RWPE1 (cell line): ENCODE data around the gene MRAS.
A peak's percentile ranks its signal among the peaks of the same experiment; 100 is the strongest.

ENCODE experiments used
- CTCF ChIA-PET: fragments of 350-600 bp; sonication (Branson Sonifier 250); formaldehyde crosslinking; extraction: SDS; loops from one replicate; lab custom pipeline; 2021; lab: Yijun Ruan, JAX
- POLR2A ChIA-PET: fragments of 400-600 bp; formaldehyde crosslinking; extraction: SDS; loops from one replicate; lab custom pipeline; 2020; ENCODE audit warnings: antibody characterized with exemption; ENCODE audit not compliant: low non-redundant PET; lab: Yijun Ruan, JAX
- DNase-seq: peaks from one replicate; pipeline ENCODE4 v3.0.0; 2012; ENCODE audit warnings: low spot score
- H3K27ac ChIP-seq: fragments of 450-650 bp; 2 replicates; pipeline ENCODE4 v1.5.1; 2017
- CTCF ChIP-seq: fragments of 450-650 bp; conservative IDR thresholded peaks from 2 replicates; pipeline ENCODE4 v1.5.1; 2017; ENCODE audit warnings: low read depth, mild to moderate bottlenecking

The MRAS gene

GRCh38 chr3:138328341-138328740 lies 20.0 kb upstream of the MRAS start:
- CTCF ChIA-PET: interaction anchor here (0.6 to 0.8 kb wide), 3 partner anchors 14 to 62 kb away, joined by 3 read pairs; no protein-coding TSS in a partner anchor
- DNase-seq: no peak

DNA sequence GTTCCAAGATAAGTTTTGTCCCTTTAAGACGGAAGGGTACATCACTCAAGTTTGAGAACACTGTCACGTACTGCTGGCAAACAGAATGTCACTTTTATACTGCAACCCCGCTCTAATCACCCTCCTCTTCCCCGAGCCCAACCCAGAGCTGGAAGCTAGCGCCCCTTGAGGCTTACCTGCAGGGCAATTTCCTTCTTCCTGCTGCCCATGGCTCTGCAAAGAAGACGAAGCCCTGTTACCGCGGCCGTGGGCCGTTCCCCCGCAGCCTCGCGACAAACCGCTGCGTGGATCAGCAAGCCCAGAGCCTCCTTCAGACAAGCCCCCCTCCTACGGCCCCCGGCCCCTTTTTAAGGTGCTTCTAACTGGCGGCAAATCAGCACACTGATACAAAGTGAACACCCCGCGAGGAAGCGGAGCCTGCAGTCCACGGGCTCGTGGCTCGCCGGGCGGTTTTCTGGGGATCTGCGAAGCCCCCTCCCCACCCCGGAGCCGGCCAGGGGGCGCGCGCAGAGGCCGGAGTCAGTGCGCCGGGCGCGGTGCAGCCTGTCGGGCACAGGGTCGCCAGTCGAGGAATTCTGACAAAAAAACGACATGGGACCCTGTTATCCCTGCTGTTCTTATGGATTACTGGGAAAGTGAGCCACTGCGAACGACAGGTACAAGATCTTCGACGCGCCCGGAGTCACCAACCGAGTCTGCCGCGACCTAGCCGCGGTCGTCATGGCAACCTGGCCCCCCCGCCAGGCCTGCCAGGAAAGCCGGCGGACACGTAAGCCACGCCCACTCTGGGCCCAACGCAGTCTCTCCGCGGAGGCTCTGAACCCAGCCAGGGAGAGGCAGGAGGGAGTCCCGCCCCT lies 19.0 kb upstream of the MRAS start, which contains the start of gene NME9:
Gene NME9, minus strand, starts transcription at position 725 of the 857 bp plus-strand sequence. Its CDS starts 516 bp downstream, at position 209.
- ChIA-PET POLR2A (no interaction called here), CTCF (interaction anchor here (0.5 to 0.9 kb wide), 7 partner anchors 45 to 1015 kb away, joined by 3 to 8 read pairs (median 3); partner anchors contain the start of gene MRPS22)
- H3K27ac ChIP-seq: no peak within 1 kb of the TSS
- TF ChIP-seq CTCF: peak; percentile 85
- peak; percentile 80 for DNase-seq

More at GRCh38 chr3:138328341-138328740, 20.0 kb upstream of the MRAS start:
- no peak for TF ChIP-seq CTCF
- H3K27ac ChIP-seq: no peak overlapping the region
- POLR2A ChIA-PET: no interaction called here

GRCh38 chr3:138329984-138330293 lies 18.4 kb upstream of the MRAS start:
- ChIA-PET POLR2A (no interaction called here), CTCF (interaction anchor here (0.9 kb wide), 1 partner anchor 21 kb away, joined by 4 read pairs; no protein-coding TSS in a partner anchor)
- no peak for TF ChIP-seq CTCF
- no peak overlapping the region for H3K27ac ChIP-seq
- no peak for DNase-seq

- CTCF ChIA-PET: interaction anchor here (0.5 to 1.9 kb wide), 10 partner anchors 12 to 1055 kb away, joined by 3 to 6 read pairs (median 4); partner anchors contain the start of gene ESYT3
- DNase-seq: no peak
- POLR2A ChIA-PET: no interaction called here
- TF ChIP-seq CTCF: no peak
- H3K27ac ChIP-seq: no peak overlapping the region
Measured at GRCh38 chr3:138331143-138331894, 17.1 kb upstream of the MRAS start.

- TF ChIP-seq CTCF: peak; percentile 67
- CTCF ChIA-PET: interaction anchor here (0.6 to 1.9 kb wide), 4 partner anchors 15 to 591 kb away, joined by 3 to 8 read pairs (median 4); no protein-coding TSS in a partner anchor
- POLR2A ChIA-PET: no interaction called here
- peak; percentile 49 for DNase-seq
- no peak overlapping the region for H3K27ac ChIP-seq
Measured at GRCh38 chr3:138332472-138333073, 15.8 kb upstream of the MRAS start.

DNA sequence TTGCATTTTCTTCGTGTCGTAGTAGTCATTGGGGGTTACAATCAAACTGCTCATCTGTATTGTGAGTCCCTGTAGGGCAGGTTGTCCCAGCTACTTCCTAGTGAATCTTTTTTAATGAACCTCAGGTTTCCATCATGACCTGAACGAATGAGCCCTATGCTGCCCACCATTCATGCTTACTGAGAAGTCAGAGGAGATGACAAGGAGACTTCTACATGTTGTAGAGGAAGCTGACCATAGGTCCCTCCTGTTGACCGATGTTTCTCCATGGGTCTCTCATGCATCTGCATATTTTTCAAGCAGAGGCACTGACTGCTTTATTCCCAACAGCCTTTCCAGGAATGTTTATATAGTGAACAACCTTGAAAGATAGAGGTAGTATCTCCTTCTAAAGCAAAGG lies 13.8 kb upstream of the MRAS start:
- no peak for TF ChIP-seq CTCF
- no peak overlapping the region for H3K27ac ChIP-seq
- ChIA-PET CTCF (interaction anchor here (0.6 to 1.3 kb wide), 2 partner anchors 50 to 83 kb away, joined by 3 read pairs; no protein-coding TSS in a partner anchor), POLR2A (no interaction called here)
- DNase-seq: no peak
